HepG2 (cell line): ENCODE measurements around the gene GJD3. TPM values are rescaled to one million over a fixed set of nuclear protein-coding genes. Genes with fewer than 3 reads are reported as not detected.
A peak's percentile ranks its signal among the peaks of the same experiment; 100 is the strongest.

Experiments
- AKAP8 ChIP-seq: sonication (generic); formaldehyde crosslinking; IDR thresholded peaks from 2 replicates; pipeline ENCODE4 v1.5.1; 2020; ENCODE audit warnings: mild to moderate bottlenecking, missing genetic modification reagents
- CC2D1A ChIP-seq: sonication (generic); formaldehyde crosslinking; IDR thresholded peaks from 2 replicates; pipeline ENCODE4 v1.8.1; 2023; ENCODE audit warnings: mild to moderate bottlenecking, missing genetic modification reagents
- CREM ChIP-seq, 2 experiments: sonication (generic) in 1 of 2; formaldehyde crosslinking in 1 of 2; IDR thresholded peaks; 2 replicates each; pipeline versions ENCODE4 v1.4.0 to v1.6.1; 2016 to 2020; ENCODE audit warnings: antibody characterized with exemption in 1 of 2, mild to moderate bottlenecking in 1 of 2, missing genetic modification reagents in 1 of 2
- FOXA1 ChIP-seq, 2 experiments: fragments of 450-650 bp in 1 of 2; sonication (generic) in 1 of 2; formaldehyde crosslinking in 1 of 2; IDR thresholded peaks; 2 replicates each; pipeline versions ENCODE4 v1.4.0 to v1.6.1; 2016 to 2020; ENCODE audit warnings: missing genetic modification reagents in 1 of 2
- GATAD2A ChIP-seq: IDR thresholded peaks from 2 replicates; pipeline ENCODE4 v1.6.1; 2016
- JUNB ChIP-seq: sonication (generic); formaldehyde crosslinking; IDR thresholded peaks from 2 replicates; pipeline ENCODE4 v1.8.0; 2022; ENCODE audit warnings: missing genetic modification reagents, mild to moderate bottlenecking, borderline replicate concordance
- NR2C2 ChIP-seq: sonication (generic); formaldehyde crosslinking; IDR thresholded peaks from 2 replicates; pipeline ENCODE4 v1.4.0; 2020; ENCODE audit warnings: missing genetic modification reagents, mild to moderate bottlenecking, moderate library complexity, borderline replicate concordance
- RXRA ChIP-seq: sonication (generic); formaldehyde crosslinking; IDR thresholded peaks from 2 replicates; pipeline ENCODE4 v1.5.1; 2020; ENCODE audit warnings: missing genetic modification reagents
- ZNF207 ChIP-seq: fragments of 450-650 bp; IDR thresholded peaks from 2 replicates; pipeline ENCODE4 v1.6.1; 2016; ENCODE audit warnings: antibody characterized with exemption, borderline replicate concordance
- ZNF34 ChIP-seq: sonication (generic); formaldehyde crosslinking; IDR thresholded peaks from 2 replicates; pipeline ENCODE4 v1.4.0; 2020; ENCODE audit warnings: mild to moderate bottlenecking, missing genetic modification reagents, borderline replicate concordance
- ZSCAN12 ChIP-seq: sonication (generic); formaldehyde crosslinking; IDR thresholded peaks from 2 replicates; pipeline ENCODE4 v1.9.0; 2021; ENCODE audit warnings: mild to moderate bottlenecking, missing genetic modification reagents
- polyA plus RNA-seq, 8 experiments: library from polyadenylated mRNA; depleted of rRNA in 3 of 8; stranded (reverse) in 7 of 8; unstranded in 1 of 8; fragments of >200 nt; fragmentation: Illumina TruSeq in 4 of 8; extraction: Trizol in 4 of 8; gene quantifications; 2 replicates each; pipeline versions ENCODE4 v1.2.1 to v1.2.3, GENCODE V29; 2011 to 2016; ENCODE audit warnings: low read depth in 4 of 8, missing spikeins in 1 of 8, mixed read lengths in 1 of 8; ENCODE audit not compliant: insufficient read depth in 1 of 8
- total RNA-seq, 5 experiments: library from RNA; depleted of rRNA; stranded (reverse); fragments of >200 nt; fragmentation: Illumina TruSeq; extraction: Trizol; gene quantifications; 2 replicates each; pipeline ENCODE4 v1.2.3, GENCODE V29; 2016; ENCODE audit warnings: low read depth in 1 of 5
- TF ChIP-seq, protein P1 (sequence below): sonication (generic); formaldehyde crosslinking; IDR thresholded peaks from one replicate; pipeline ENCODE4 v1.5.1; 2020; ENCODE audit warnings: mild to moderate bottlenecking, missing genetic modification reagents; ENCODE audit errors: not compliant biosample characterization
- TF ChIP-seq, protein P2 (sequence below): sonication (generic); formaldehyde crosslinking; IDR thresholded peaks from 2 replicates; pipeline ENCODE4 v1.4.0; 2020; ENCODE audit warnings: low read depth, missing genetic modification reagents
- TF ChIP-seq, protein P3 (sequence below): sonication (generic); formaldehyde crosslinking; IDR thresholded peaks from 2 replicates; pipeline ENCODE4 v1.4.0; 2020; ENCODE audit warnings: mild to moderate bottlenecking, missing genetic modification reagents
- TF ChIP-seq, protein P4 (sequence below): IDR thresholded peaks from 2 replicates; pipeline ENCODE4 v1.6.1; 2016; ENCODE audit warnings: missing compliant biosample characterization, missing genetic modification reagents, borderline replicate concordance

Gene GJD3
- total and polyA plus RNA-seq, 2 of the 13 experiments (the other 11 are each of a cell fraction or from before 2014, with no cell fraction given), result not detected

DNA sequence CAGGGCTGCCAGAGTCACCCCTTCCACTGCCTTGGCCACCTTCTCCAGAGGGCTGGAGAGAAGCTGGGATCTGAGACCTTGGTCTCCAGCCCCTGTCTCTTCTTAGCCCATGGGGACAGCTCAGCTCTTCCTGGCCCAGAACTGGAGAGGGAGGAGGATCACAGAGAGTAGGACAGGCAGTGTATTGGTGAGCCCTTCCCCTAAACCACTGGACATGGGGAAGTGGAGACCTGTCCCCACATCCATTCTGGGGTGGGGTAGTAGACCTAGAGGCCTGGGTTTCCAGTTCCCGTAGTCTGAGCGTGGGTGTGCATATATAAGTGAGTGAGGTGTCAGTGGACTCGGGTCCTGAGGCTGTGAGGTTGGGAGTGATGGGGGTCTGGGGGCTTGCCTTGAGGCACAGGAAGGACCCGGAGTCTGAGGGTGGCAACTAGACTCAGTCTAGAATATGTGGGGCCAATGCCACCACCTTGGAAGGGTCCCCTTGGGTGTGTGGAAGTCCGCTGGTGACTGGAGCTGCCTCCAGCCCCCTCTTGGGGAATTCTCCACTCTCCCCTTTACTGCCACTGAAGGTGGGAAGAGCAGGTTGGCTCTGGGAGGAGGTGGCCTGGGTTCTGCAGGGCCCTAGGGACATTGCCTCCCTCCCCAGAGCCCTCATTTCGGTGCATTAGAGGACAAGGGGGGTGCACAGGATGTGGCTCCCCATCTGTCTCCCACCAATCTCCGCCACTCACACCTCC, 19.9 kb downstream of the GJD3 start (continued):
- TF ChIP-seq, protein P1, sequence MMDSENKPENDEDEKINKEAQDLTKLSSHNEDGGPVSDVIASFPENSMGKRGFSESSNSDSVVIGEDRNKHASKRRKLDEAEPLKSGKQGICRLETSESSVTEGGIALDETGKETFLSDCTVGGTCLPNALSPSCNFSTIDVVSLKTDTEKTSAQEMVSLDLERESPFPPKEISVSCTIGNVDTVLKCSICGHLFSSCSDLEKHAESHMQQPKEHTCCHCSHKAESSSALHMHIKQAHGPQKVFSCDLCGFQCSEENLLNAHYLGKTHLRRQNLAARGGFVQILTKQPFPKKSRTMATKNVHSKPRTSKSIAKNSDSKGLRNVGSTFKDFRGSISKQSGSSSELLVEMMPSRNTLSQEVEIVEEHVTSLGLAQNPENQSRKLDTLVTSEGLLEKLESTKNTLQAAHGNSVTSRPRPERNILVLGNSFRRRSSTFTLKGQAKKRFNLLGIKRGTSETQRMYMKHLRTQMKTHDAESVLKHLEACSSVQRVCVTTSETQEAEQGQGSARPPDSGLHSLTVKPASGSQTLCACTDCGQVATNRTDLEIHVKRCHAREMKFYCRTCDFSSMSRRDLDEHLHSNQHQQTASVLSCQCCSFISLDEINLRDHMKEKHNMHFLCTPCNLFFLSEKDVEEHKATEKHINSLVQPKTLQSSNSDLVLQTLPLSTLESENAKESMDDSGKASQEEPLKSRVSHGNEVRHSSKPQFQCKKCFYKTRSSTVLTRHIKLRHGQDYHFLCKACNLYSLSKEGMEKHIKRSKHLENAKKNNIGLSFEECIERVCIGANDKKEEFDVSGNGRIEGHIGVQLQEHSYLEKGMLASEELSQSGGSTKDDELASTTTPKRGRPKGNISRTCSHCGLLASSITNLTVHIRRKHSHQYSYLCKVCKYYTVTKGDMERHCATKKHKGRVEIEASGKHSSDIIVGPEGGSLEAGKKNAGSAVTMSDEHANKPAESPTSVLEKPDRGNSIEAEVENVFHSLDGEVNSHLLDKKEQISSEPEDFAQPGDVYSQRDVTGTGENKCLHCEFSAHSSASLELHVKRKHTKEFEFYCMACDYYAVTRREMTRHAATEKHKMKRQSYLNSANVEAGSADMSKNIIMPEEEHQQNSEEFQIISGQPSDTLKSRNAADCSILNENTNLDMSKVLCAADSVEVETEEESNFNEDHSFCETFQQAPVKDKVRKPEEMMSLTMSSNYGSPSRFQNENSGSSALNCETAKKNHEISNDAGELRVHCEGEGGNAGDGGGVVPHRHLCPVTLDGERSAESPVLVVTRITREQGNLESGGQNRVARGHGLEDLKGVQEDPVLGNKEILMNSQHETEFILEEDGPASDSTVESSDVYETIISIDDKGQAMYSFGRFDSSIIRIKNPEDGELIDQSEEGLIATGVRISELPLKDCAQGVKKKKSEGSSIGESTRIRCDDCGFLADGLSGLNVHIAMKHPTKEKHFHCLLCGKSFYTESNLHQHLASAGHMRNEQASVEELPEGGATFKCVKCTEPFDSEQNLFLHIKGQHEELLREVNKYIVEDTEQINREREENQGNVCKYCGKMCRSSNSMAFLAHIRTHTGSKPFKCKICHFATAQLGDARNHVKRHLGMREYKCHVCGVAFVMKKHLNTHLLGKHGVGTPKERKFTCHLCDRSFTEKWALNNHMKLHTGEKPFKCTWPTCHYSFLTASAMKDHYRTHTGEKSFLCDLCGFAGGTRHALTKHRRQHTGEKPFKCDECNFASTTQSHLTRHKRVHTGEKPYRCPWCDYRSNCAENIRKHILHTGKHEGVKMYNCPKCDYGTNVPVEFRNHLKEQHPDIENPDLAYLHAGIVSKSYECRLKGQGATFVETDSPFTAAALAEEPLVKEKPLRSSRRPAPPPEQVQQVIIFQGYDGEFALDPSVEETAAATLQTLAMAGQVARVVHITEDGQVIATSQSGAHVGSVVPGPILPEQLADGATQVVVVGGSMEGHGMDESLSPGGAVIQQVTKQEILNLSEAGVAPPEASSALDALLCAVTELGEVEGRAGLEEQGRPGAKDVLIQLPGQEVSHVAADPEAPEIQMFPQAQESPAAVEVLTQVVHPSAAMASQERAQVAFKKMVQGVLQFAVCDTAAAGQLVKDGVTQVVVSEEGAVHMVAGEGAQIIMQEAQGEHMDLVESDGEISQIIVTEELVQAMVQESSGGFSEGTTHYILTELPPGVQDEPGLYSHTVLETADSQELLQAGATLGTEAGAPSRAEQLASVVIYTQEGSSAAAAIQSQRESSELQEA, result peak; percentile 59
- TF ChIP-seq, protein P2, sequence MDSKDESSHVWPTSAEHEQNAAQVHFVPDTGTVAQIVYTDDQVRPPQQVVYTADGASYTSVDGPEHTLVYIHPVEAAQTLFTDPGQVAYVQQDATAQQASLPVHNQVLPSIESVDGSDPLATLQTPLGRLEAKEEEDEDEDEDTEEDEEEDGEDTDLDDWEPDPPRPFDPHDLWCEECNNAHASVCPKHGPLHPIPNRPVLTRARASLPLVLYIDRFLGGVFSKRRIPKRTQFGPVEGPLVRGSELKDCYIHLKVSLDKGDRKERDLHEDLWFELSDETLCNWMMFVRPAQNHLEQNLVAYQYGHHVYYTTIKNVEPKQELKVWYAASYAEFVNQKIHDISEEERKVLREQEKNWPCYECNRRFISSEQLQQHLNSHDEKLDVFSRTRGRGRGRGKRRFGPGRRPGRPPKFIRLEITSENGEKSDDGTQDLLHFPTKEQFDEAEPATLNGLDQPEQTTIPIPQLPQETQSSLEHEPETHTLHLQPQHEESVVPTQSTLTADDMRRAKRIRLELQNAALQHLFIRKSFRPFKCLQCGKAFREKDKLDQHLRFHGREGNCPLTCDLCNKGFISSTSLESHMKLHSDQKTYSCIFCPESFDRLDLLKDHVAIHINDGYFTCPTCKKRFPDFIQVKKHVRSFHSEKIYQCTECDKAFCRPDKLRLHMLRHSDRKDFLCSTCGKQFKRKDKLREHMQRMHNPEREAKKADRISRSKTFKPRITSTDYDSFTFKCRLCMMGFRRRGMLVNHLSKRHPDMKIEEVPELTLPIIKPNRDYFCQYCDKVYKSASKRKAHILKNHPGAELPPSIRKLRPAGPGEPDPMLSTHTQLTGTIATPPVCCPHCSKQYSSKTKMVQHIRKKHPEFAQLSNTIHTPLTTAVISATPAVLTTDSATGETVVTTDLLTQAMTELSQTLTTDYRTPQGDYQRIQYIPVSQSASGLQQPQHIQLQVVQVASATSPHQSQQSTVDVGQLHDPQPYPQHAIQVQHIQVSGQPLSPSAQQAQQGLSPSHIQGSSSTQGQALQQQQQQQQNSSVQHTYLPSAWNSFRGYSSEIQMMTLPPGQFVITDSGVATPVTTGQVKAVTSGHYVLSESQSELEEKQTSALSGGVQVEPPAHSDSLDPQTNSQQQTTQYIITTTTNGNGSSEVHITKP (CRISPR knock-in tag), result no peak
- TF ChIP-seq ZNF207 (no peak), AKAP8 (CRISPR knock-in tag) (no peak), CC2D1A (CRISPR knock-in tag) (no peak), ZSCAN12 (no peak), FOXA1 (IDR thresholded peaks at IDR 0.05) (no peak), FOXA1 (CRISPR knock-in tag; IDR thresholded peaks at IDR 0.05) (no peak), RXRA (CRISPR knock-in tag) (peak; percentile 26; the same call in 1 of the 2 replicates), GATAD2A (CRISPR knock-in tag) (no peak), NR2C2 (CRISPR knock-in tag) (no peak), CREM (IDR thresholded peaks at IDR 0.05) (no peak), CREM (CRISPR knock-in tag; IDR thresholded peaks at IDR 0.05) (no peak), JUNB (CRISPR knock-in tag) (no peak), ZNF34 (CRISPR knock-in tag) (no peak; the same call in 1 of the 2 replicates)
- TF ChIP-seq, protein P3, sequence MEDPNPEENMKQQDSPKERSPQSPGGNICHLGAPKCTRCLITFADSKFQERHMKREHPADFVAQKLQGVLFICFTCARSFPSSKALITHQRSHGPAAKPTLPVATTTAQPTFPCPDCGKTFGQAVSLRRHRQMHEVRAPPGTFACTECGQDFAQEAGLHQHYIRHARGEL, result no peak
- TF ChIP-seq, protein P4, sequence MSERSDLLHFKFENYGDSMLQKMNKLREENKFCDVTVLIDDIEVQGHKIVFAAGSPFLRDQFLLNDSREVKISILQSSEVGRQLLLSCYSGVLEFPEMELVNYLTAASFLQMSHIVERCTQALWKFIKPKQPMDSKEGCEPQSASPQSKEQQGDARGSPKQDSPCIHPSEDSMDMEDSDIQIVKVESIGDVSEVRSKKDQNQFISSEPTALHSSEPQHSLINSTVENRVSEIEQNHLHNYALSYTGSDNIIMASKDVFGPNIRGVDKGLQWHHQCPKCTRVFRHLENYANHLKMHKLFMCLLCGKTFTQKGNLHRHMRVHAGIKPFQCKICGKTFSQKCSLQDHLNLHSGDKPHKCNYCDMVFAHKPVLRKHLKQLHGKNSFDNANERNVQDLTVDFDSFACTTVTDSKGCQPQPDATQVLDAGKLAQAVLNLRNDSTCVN, result no peak
